ENCODE results near the gene KSR2. TPM values are rescaled to one million over a fixed set of nuclear protein-coding genes. Genes with fewer than 3 reads are reported as not detected.

Gene KSR2
- total and polyA plus RNA-seq, 10 of the 15 experiments (the other 5 are each of a cell fraction or from before 2014, with no cell fraction given), result under 0.01 to 1.5 (median 0.01) TPM; not detected in 3

GRCh38 chr12:117803001-117803400 is 165.8 kb downstream of the KSR2 start:
- 22% methylated on average over 6 of the region's 6 CpGs for WGBS (ENCODE audit: insufficient coverage, insufficient replicate concordance, low lambda C conversion rate, missing lambda C conversion rate)
- Histone ChIP-seq H3K27me3 (replicated peaks in 1 of 2; ENCODE audit: control insufficient read depth in 2 of 2, insufficient read depth in 2 of 2, low read length in 1 of 2) (no peaks in the 10 kb centered on the region; a peak in 1 of 4 replicates), H3K27ac (ENCODE audit: control insufficient read depth, insufficient read depth) (no peak overlapping the region), H3K9ac (ENCODE audit: control insufficient read depth, insufficient read depth, low read length) (no peak overlapping the region), H3K4me1 (ENCODE audit: control insufficient read depth, insufficient read depth, low read length) (no peaks in the 10 kb centered on the region), H4K20me1 (ENCODE audit: control insufficient read depth, insufficient read depth) (no peaks in the 10 kb centered on the region), H3K36me3 (ENCODE audit: control insufficient read depth in 2 of 2, insufficient read depth in 2 of 2, low read length in 1 of 2) (no peaks in the 10 kb centered on the region), H2AFZ (ENCODE audit: control insufficient read depth, low read depth, low read length) (no peak overlapping the region), H3K4me3 (no peak overlapping the region), H3K9me3 (replicated peaks; ENCODE audit: control insufficient read depth, insufficient read depth, low read length) (no peaks in the 10 kb centered on the region), H3K79me2 (ENCODE audit: control insufficient read depth, insufficient read depth, low read length) (no peaks in the 10 kb centered on the region), H3K4me2 (ENCODE audit: control insufficient read depth, insufficient read depth) (no peak overlapping the region)
- in situ Hi-C loops (cut with MboI), result no loop called here
- ATAC-seq (no peak), DNase-seq (ENCODE audit: low read depth, low spot score) (no peak), FAIRE-seq (no peak)
- BruUV-seq (replicated peaks), result no TSS peak
- intact Hi-C loops (cut with micrococcal nuclease; ENCODE audit: unreplicated experiment), result no loop called here
- ChIA-PET POLR2A (no interaction called here), RAD21 (ENCODE audit: unreplicated experiment) (no interaction called here), CTCF (no interaction called here), SMC1A (ENCODE audit: uncharacterized antibody, unreplicated experiment) (no interaction called here)
- no peak for TF ChIP-seq MEF2B (IDR thresholded peaks at IDR 0.05; ENCODE audit: partially characterized antibody, poor library complexity, severe bottlenecking)
- no peak for TF ChIP-seq HSF1 (IDR thresholded peaks at IDR 0.05; ENCODE audit: low read depth, low read length)
- TF ChIP-seq, protein P1, sequence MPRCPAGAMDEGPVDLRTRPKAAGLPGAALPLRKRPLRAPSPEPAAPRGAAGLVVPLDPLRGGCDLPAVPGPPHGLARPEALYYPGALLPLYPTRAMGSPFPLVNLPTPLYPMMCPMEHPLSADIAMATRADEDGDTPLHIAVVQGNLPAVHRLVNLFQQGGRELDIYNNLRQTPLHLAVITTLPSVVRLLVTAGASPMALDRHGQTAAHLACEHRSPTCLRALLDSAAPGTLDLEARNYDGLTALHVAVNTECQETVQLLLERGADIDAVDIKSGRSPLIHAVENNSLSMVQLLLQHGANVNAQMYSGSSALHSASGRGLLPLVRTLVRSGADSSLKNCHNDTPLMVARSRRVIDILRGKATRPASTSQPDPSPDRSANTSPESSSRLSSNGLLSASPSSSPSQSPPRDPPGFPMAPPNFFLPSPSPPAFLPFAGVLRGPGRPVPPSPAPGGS (IDR thresholded peaks at IDR 0.05; ENCODE audit: borderline replicate concordance, insufficient read depth, low read depth, low read length, poor library complexity, severe bottlenecking), result no peak
- TF ChIP-seq WRNIP1 (IDR thresholded peaks at IDR 0.05; ENCODE audit: borderline replicate concordance, low read depth, low read length), result no peak
- no peak for TF ChIP-seq CREM (IDR thresholded peaks at IDR 0.05; ENCODE audit: low read depth)
- TF ChIP-seq MYB (IDR thresholded peaks at IDR 0.05; ENCODE audit: borderline replicate concordance, low read depth, low read length), result no peak
- TF ChIP-seq CBX5 (IDR thresholded peaks at IDR 0.05; ENCODE audit: low read depth), result no peak
- TF ChIP-seq SMAD1 (IDR thresholded peaks at IDR 0.05; ENCODE audit: low read depth, partially characterized antibody), result no peak
- no peak for TF ChIP-seq PRDM15 (CRISPR knock-in tag; IDR thresholded peaks at IDR 0.05)
- TF ChIP-seq ZBTB40 (IDR thresholded peaks at IDR 0.05; ENCODE audit: borderline replicate concordance), result no peak
- TF ChIP-seq FOXK2 (IDR thresholded peaks at IDR 0.05), result no peak
- no peak for TF ChIP-seq CBX3 (IDR thresholded peaks at IDR 0.05; ENCODE audit: borderline replicate concordance, low read depth)
- no peak for TF ChIP-seq FOS (IDR thresholded peaks at IDR 0.05; ENCODE audit: borderline replicate concordance, extremely low read depth, insufficient read length)
- no peak for TF ChIP-seq KAT2A (conservative IDR thresholded peaks at IDR 0.05; ENCODE audit: control insufficient read depth, low read depth, low read length)

Data from GM12878 (cell line).